ENCODE data around the gene IGBP1. TPM values are rescaled to one million over a fixed set of nuclear protein-coding genes. Genes with fewer than 3 reads are reported as not detected.

Gene IGBP1
- total RNA-seq = 69.3 and 74.0 TPM in 2 replicates

DNA sequence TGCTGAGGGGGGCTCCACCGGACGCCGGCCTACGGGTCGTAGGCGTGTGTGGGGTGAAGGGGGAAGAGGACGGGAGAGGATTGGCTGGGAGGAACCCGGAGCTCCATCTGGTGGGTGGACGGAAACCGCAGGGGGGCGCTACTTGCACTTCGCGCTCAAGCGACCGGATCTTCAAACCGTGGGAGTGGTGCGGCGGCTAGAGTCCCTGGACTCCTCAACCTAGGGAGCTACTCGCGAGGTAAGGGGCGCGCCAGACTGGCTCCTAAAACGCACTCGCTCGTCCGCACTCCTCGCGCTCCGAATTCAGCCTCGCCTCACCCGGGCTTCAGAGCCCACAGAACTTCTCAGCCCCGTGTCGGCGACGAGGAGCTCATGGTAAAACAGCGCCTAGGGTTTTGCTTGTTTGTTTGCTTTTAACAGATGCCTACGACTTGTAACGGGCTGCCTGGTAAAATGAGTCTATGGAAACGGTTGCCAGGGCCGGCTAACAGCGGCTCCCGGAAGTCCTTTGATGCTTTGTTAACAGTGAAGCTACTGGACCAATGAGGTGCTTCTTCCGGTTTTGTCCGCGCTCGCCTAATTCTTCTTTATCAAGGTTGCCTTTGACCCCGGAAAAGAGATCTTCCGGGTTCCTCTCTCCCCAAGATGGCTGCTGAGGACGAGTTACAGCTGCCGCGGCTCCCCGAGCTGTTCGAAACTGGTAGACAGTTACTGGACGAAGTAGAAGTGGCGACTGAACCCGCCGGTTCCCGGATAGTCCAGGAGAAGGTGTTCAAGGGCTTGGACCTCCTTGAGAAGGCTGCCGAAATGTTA is at the start of gene IGBP1:
IGBP1 (plus strand) TSS at position 145 of the 813 bp plus-strand sequence; CDS start at position 646, 501 bp downstream.

DNA sequence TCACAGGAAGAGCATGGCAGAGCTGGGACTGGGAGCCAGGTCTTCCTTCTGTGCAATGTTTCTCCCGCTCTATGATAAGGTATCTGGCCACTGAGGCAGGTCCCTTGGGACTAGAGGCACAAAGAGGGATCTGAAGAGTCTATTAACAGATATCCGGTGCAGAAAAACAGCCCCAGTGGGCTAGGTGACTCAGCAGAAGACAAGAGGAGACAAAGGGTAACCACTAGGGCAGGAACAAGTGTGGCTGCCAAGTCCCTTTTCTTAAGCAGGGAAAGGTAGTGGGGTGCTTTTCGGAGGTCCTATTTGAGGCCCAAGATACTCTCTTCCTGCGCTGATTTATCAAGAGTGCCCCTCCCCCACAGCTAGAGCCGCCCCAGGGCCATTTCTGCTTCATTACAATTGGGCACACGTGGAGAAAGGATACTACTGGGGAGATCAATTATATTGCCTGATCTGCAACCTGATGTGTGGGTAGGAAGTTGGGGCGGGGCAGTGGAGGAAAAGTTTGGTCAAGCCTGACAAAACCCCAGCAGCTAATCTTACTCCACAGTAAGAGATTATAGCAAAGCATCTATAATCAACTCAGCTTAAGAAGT is 43.8 kb downstream of the IGBP1 start, which contains the start of gene DGAT2L6:
DGAT2L6 (plus strand) TSS at position 546 of the 596 bp plus-strand sequence. CDS start 100 bp downstream, outside the sequence.

Other genes with a start within 250 kb of the IGBP1 start
- 0.25 TPM in 1 of 2 replicates, not detected in the other for gene AWAT2, start 83.5 kb upstream of the IGBP1 start, total RNA-seq
- gene OTUD6A, start 71.0 kb upstream of the IGBP1 start, total RNA-seq = not detected in 2 replicates
- gene DGAT2L6, start 44.0 kb downstream of the IGBP1 start, total RNA-seq = 0.16 TPM in 1 of 2 replicates, not detected in the other
- not detected in 2 replicates for gene AWAT1, start 101.2 kb downstream of the IGBP1 start, total RNA-seq
- 0.06 TPM in 1 of 2 replicates, not detected in the other for gene P2RY4, start 126.8 kb downstream of the IGBP1 start, total RNA-seq
- not detected in 2 replicates for gene ARR3, start 134.9 kb downstream of the IGBP1 start, total RNA-seq
- gene RAB41, start 148.7 kb downstream of the IGBP1 start, total RNA-seq = not detected in 2 replicates
- 30.0 and 31.4 TPM in 2 replicates for gene PDZD11, start 156.5 kb downstream of the IGBP1 start, total RNA-seq
- 11.3 and 13.8 TPM in 2 replicates for gene KIF4A, start 156.7 kb downstream of the IGBP1 start, total RNA-seq

Data from bladder microvascular endothelial cell (primary cell).